ENCODE measurements around the gene PLEKHA3. TPM values are rescaled to one million over a fixed set of nuclear protein-coding genes. Genes with fewer than 3 reads are reported as not detected.

PLEKHA3 gene
- total RNA-seq, 1 experiment from 2014 or later, result 26.8 TPM

DNA sequence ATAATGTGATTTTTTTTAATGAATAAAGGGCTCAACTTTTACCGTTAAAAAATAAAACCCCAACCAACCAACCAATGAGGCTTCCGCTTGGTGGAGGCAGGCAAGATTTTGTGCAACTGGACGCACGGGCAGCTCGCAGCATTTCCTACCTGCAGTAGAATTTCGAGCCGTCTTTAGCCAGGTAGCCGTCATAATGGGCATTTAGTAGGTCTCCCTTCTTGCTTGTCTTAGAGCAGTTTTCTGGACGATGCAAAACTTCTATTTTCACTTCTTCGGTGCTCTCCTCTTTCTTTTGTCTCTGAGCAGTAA is 2.2 kb upstream of the PLEKHA3 start:
- Histone ChIP-seq H3K4me3 (replicated peaks in 1 of 2; ENCODE audit: low read depth in 1 of 2, low read length in 2 of 2) (peak overlapping the region; percentile 75 to 92), H3K27me3 (ENCODE audit: insufficient read depth, low read length) (no peaks in the 10 kb centered on the region), H4K20me1 (ENCODE audit: insufficient read depth) (no peaks in the 10 kb centered on the region), H3K9me3 (ENCODE audit: control insufficient read depth in 1 of 2, insufficient read depth in 1 of 2, low read depth in 1 of 2, low read length in 2 of 2) (no peaks in the 10 kb centered on the region), H3K79me2 (ENCODE audit: insufficient read depth, low read length) (peaks cover 23% of the 10 kb centered on the region), H3K9me2 (ENCODE audit: insufficient read depth) (no peaks in the 10 kb centered on the region), H3K27ac (ENCODE audit: low read depth, low read length) (no peak overlapping the region), H3K4me1 (ENCODE audit: control insufficient read depth in 1 of 2, insufficient read depth in 2 of 2, low read length in 2 of 2) (peaks cover 10 to 30% of the 10 kb centered on the region in 2 experiments; a peak in 3 of 4 replicates), H3K9ac (ENCODE audit: low read length) (peak overlapping the region; percentile 77), H2AFZ (ENCODE audit: low read depth, low read length, poor library complexity, severe bottlenecking) (peak overlapping the region; percentile 100), H3K4me2 (ENCODE audit: low read length) (peak overlapping the region; percentile 100), H3K36me3 (ENCODE audit: control insufficient read depth in 1 of 2, insufficient read depth in 2 of 2, low read length in 2 of 2) (no peaks in the 10 kb centered on the region)
- DNase-seq (ENCODE audit: low read depth, low spot score) (no peak), ATAC-seq (no peak)
- ChIA-PET POLR2A (no interaction called here), CTCF (no interaction called here), RAD21 (ENCODE audit: low non-redundant PET in 1 of 2, low total read pairs in 2 of 2, uncharacterized antibody in 2 of 2, unreplicated experiment in 2 of 2) (no interaction called here)
- intact Hi-C loops (cut with micrococcal nuclease), result loop anchor here (1.0 kb wide), 1 partner anchor 27 kb away; the partner anchor contains the start of genes PJVK and PRKRA
- TSS peak; percentile 84 for BruUV-seq (replicated peaks)
- no peak for TF ChIP-seq SIN3A (IDR thresholded peaks at IDR 0.05; ENCODE audit: low read depth)
- no peak for TF ChIP-seq TCF7L2 (IDR thresholded peaks at IDR 0.05; ENCODE audit: borderline replicate concordance, extremely low read depth, insufficient read depth, insufficient read length)
- no peak for TF ChIP-seq CEBPB (IDR thresholded peaks at IDR 0.05; ENCODE audit: low read depth)
- TF ChIP-seq, protein P1, sequence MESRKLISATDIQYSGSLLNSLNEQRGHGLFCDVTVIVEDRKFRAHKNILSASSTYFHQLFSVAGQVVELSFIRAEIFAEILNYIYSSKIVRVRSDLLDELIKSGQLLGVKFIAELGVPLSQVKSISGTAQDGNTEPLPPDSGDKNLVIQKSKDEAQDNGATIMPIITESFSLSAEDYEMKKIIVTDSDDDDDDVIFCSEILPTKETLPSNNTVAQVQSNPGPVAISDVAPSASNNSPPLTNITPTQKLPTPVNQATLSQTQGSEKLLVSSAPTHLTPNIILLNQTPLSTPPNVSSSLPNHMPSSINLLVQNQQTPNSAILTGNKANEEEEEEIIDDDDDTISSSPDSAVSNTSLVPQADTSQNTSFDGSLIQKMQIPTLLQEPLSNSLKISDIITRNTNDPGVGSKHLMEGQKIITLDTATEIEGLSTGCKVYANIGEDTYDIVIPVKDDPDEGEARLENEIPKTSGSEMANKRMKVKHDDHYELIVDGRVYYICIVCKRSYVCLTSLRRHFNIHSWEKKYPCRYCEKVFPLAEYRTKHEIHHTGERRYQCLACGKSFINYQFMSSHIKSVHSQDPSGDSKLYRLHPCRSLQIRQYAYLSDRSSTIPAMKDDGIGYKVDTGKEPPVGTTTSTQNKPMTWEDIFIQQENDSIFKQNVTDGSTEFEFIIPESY (IDR thresholded peaks at IDR 0.05; ENCODE audit: extremely low read depth, insufficient replicate concordance, low read length), result no peak
- no peak for TF ChIP-seq SRF (IDR thresholded peaks at IDR 0.05; ENCODE audit: low read depth)
- TF ChIP-seq MAX (IDR thresholded peaks at IDR 0.05), result no peak
- no peak for TF ChIP-seq ZFX (IDR thresholded peaks at IDR 0.05)
- no peak for TF ChIP-seq JUND (IDR thresholded peaks at IDR 0.05)
- TF ChIP-seq ZNF274 (IDR thresholded peaks at IDR 0.05; ENCODE audit: low read depth, low read length), result no peak
- no peak for TF ChIP-seq RAD21 (IDR thresholded peaks at IDR 0.05; ENCODE audit: low read depth)
- no peak for TF ChIP-seq YY1 (IDR thresholded peaks at IDR 0.05; ENCODE audit: extremely low read depth, insufficient replicate concordance, low read depth, low read length)
- no peak for TF ChIP-seq ELF1 (IDR thresholded peaks at IDR 0.05; ENCODE audit: borderline replicate concordance, low read depth)
- no peak for TF ChIP-seq SP1 (IDR thresholded peaks at IDR 0.05; ENCODE audit: low read depth)
- TF ChIP-seq POLR2AphosphoS5 (IDR thresholded peaks at IDR 0.05; ENCODE audit: low read depth, low read length), result no peak
- TF ChIP-seq REST (IDR thresholded peaks at IDR 0.05; ENCODE audit: low read depth), result no peak
- TF ChIP-seq CBX3 (IDR thresholded peaks at IDR 0.05; ENCODE audit: low read depth), result no peak
- TF ChIP-seq POLR2A (IDR thresholded peaks at IDR 0.05; ENCODE audit: borderline replicate concordance, extremely low read depth, insufficient read depth, insufficient read length), result no peak
- no peak for TF ChIP-seq EZH2phosphoT487 (IDR thresholded peaks at IDR 0.05; ENCODE audit: borderline replicate concordance)
- no peak for TF ChIP-seq FOSL1 (IDR thresholded peaks at IDR 0.05; ENCODE audit: low read depth)
